ENCODE data around the gene TIMELESS.

Gene TIMELESS

DNA sequence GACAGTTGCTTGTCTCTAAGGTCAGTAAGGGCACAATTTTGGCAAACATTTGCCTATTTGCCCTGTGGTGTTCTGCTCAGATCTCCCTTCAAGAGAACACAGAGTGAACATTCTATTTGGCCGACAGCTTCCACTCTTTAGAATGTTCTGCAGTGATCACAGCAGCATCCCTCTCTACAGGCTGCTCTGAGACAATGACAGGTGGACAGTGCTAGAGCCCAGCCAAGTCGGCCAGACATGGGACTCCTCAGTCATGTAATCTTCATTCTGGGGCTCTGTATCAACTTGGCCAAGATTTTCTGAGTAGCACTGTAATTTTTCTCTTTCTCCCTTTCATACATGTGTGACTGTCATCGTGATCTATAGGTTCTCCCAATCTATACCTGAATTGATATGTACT is 34.8 kb downstream of the TIMELESS start:
- H3K9me2 ChIP-seq (replicated peaks; ENCODE audit: low read depth, low read length), result no peaks in the 10 kb centered on the region
- no peak overlapping the region for H3K4me3 ChIP-seq (ENCODE audit: low read length, poor library complexity, severe bottlenecking)
- no peak for TF ChIP-seq EZH2phosphoT487 (IDR thresholded peaks at IDR 0.05; ENCODE audit: borderline replicate concordance)
- no peak for TF ChIP-seq CTCF (conservative IDR thresholded peaks at IDR 0.05; ENCODE audit: low read length)
- H4K20me1 ChIP-seq (ENCODE audit: insufficient read depth, low read length, poor library complexity, severe bottlenecking), result no peaks in the 10 kb centered on the region
- no peaks in the 10 kb centered on the region for H3K4me1 ChIP-seq (ENCODE audit: insufficient read depth, low read length, poor library complexity, severe bottlenecking)
- H3K27me3 ChIP-seq (ENCODE audit: insufficient read depth, low read length, poor library complexity, severe bottlenecking), result no peaks in the 10 kb centered on the region
- no peak overlapping the region for H3K9ac ChIP-seq (ENCODE audit: low read depth, low read length, poor library complexity, severe bottlenecking)
- H3K36me3 ChIP-seq (ENCODE audit: insufficient read depth, low read length), result peaks cover 16% of the 10 kb centered on the region; the same call in 1 of the 2 replicates
- no peaks in the 10 kb centered on the region for H3K9me3 ChIP-seq (ENCODE audit: insufficient read depth, low read depth, low read length)
- H3F3A ChIP-seq (ENCODE audit: low read depth), result no peaks in the 10 kb centered on the region
- H2AFZ ChIP-seq (ENCODE audit: low read length), result no peak overlapping the region
- H3K79me2 ChIP-seq (ENCODE audit: insufficient read depth, low read length), result no peaks in the 10 kb centered on the region
- H3K4me2 ChIP-seq (ENCODE audit: low read depth, low read length, poor library complexity, severe bottlenecking), result no peak overlapping the region

- Histone ChIP-seq H4K20me1 (ENCODE audit: insufficient read depth, low read length, poor library complexity, severe bottlenecking) (no peaks in the 10 kb centered on the region), H3K4me2 (ENCODE audit: low read depth, low read length, poor library complexity, severe bottlenecking) (no peak overlapping the region), H3K9me2 (replicated peaks; ENCODE audit: low read depth, low read length) (no peaks in the 10 kb centered on the region), H3K27me3 (ENCODE audit: insufficient read depth, low read length, poor library complexity, severe bottlenecking) (no peaks in the 10 kb centered on the region), H3K36me3 (ENCODE audit: insufficient read depth, low read length) (peaks cover 14% of the 10 kb centered on the region; the same call in 1 of the 2 replicates), H3F3A (ENCODE audit: low read depth) (no peaks in the 10 kb centered on the region), H3K4me1 (ENCODE audit: insufficient read depth, low read length, poor library complexity, severe bottlenecking) (no peaks in the 10 kb centered on the region), H2AFZ (ENCODE audit: low read length) (no peak overlapping the region), H3K4me3 (ENCODE audit: low read length, poor library complexity, severe bottlenecking) (no peak overlapping the region), H3K9me3 (ENCODE audit: insufficient read depth, low read depth, low read length) (no peaks in the 10 kb centered on the region), H3K79me2 (ENCODE audit: insufficient read depth, low read length) (no peaks in the 10 kb centered on the region), H3K9ac (ENCODE audit: low read depth, low read length, poor library complexity, severe bottlenecking) (no peak overlapping the region)
- no peak for TF ChIP-seq CTCF (conservative IDR thresholded peaks at IDR 0.05; ENCODE audit: low read length)
- TF ChIP-seq EZH2phosphoT487 (IDR thresholded peaks at IDR 0.05; ENCODE audit: borderline replicate concordance), result no peak
Measured at GRCh38 chr12:56413392-56413791, 35.8 kb downstream of the TIMELESS start.

GRCh38 chr12:56411781-56412639 is 37.2 kb downstream of the TIMELESS start:
- H3K4me1 ChIP-seq (ENCODE audit: insufficient read depth, low read length, poor library complexity, severe bottlenecking), result no peaks in the 10 kb centered on the region
- H2AFZ ChIP-seq (ENCODE audit: low read length), result no peak overlapping the region
- H3K9me3 ChIP-seq (ENCODE audit: insufficient read depth, low read depth, low read length), result no peaks in the 10 kb centered on the region
- H3K27me3 ChIP-seq (ENCODE audit: insufficient read depth, low read length, poor library complexity, severe bottlenecking), result no peaks in the 10 kb centered on the region
- no peak overlapping the region for H3K4me2 ChIP-seq (ENCODE audit: low read depth, low read length, poor library complexity, severe bottlenecking)
- H3K4me3 ChIP-seq (ENCODE audit: low read length, poor library complexity, severe bottlenecking), result no peak overlapping the region
- no peaks in the 10 kb centered on the region for H4K20me1 ChIP-seq (ENCODE audit: insufficient read depth, low read length, poor library complexity, severe bottlenecking)
- H3K9me2 ChIP-seq (replicated peaks; ENCODE audit: low read depth, low read length), result no peaks in the 10 kb centered on the region
- H3F3A ChIP-seq (ENCODE audit: low read depth), result no peaks in the 10 kb centered on the region
- peaks cover 2% of the 10 kb centered on the region; the same call in 1 of the 2 replicates for H3K36me3 ChIP-seq (ENCODE audit: insufficient read depth, low read length)
- H3K79me2 ChIP-seq (ENCODE audit: insufficient read depth, low read length), result no peaks in the 10 kb centered on the region
- no peak overlapping the region for H3K9ac ChIP-seq (ENCODE audit: low read depth, low read length, poor library complexity, severe bottlenecking)
- TF ChIP-seq EZH2phosphoT487 (IDR thresholded peaks at IDR 0.05; ENCODE audit: borderline replicate concordance), result no peak
- TF ChIP-seq CTCF (conservative IDR thresholded peaks at IDR 0.05; ENCODE audit: low read length), result no peak

Data from Loucy (cell line).